Smooth muscle cell of the coronary artery (primary cell): Measurements from ENCODE around the gene KIAA1958. TPM values are rescaled to one million over a fixed set of nuclear protein-coding genes. Genes with fewer than 3 reads are reported as not detected.

Experiments
- total RNA-seq: library from RNA; depleted of rRNA; stranded (reverse); fragments of >200 nt; gene quantifications from 2 replicates; pipeline ENCODE4 v1.2.3, GENCODE V29; 2014; ENCODE audit warnings: low replicate concordance

KIAA1958 gene, protein sequence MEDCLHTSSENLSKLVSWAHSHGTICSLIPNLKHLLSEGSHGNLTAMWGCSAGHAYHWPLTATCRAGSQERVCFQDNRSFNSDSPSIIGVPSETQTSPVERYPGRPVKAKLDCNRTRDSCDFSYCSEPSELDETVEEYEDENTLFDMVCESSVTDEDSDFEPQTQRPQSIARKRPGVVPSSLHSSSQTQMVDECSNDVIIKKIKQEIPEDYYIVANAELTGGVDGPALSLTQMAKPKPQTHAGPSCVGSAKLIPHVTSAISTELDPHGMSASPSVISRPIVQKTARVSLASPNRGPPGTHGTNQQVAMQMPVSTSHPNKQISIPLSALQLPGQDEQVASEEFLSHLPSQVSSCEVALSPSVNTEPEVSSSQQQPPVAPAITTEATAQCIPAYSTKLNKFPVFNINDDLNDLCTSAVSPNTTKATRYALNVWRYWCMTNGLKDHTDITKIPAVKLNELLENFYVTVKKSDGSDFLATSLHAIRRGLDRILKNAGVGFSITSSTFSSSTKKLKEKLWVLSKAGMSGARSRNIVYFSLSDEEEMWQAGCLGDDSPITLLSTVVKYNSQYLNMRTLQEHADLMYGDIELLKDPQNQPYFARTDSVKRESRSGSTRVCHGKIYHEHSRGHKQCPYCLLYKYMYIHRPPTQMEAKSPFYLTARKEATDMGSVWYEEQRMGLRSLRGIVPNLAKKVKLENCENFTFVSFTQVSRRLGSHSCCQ
- 0.68 and 0.82 TPM in 2 replicates for total RNA-seq

GRCh38 chr9:112486221-112487007, at the start of gene KIAA1958:
Gene KIAA1958 (plus strand): TSS chr9:112486827. CDS start chr9:112574081, 87,254 bp downstream.

DNA sequence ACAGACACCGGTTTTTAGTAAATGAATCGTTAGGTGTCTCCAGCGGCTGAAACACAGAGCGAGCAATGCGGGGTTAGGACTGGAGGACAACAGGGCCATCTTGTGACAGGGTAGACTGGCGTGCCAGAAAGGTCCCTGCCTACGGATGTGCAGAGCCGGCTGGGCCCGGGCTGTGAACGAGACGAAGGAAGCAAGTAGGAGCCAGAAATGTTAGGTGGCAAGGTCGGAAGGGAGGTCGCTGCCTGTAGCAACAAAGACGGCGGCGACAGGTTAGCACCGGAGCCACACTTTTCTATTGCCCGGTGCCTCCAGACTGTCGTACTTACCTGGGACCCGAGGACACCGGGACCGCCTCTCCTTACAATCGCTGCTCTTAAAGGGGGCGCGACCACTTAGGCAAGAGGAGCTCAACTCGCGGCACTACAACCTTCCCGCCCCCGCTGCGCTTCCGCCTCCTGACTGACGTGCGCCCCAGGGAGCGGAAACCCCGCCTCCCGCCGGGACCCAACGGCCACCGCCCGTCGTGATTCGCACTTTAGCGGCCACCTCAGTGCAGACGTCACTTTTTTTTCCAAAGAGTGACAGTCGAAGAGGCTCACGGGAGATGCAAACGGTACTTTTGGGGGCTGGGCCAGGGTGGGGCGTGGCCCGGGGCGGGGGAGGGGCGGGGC, 231.2 kb downstream of the KIAA1958 start, which contains the start of gene INIP:
Gene INIP (minus strand): TSS at position 457 of the 671 bp plus-strand sequence. CDS start 1,632 bp downstream, outside the sequence.

Other genes starting within 250 kb of the KIAA1958 start
- 6.9 and 13.8 TPM in 2 replicates for gene PTBP3, start 153.2 kb upstream of the KIAA1958 start, total RNA-seq
- 17.7 and 55.5 TPM in 2 replicates for gene HSDL2, start 106.7 kb upstream of the KIAA1958 start, total RNA-seq
- 13.1 and 16.0 TPM in 2 replicates for gene INIP, start 231.3 kb downstream of the KIAA1958 start, total RNA-seq